ENCODE data around the gene THAP5.
A peak's percentile ranks its signal among the peaks of the same experiment; 100 is the strongest.

Gene THAP5

GRCh38 chr7:108613949-108614381 is 44.5 kb upstream of the THAP5 start:
- Histone ChIP-seq H3K36me3 (ENCODE audit: insufficient read depth, low read length) (no peaks in the 10 kb centered on the region), H2AFZ (ENCODE audit: low read depth, low read length) (no peak overlapping the region), H3K9me3 (ENCODE audit: insufficient read depth, low read length, severe bottlenecking) (no peaks in the 10 kb centered on the region), H4K20me1 (ENCODE audit: insufficient read depth, low read length) (no peaks in the 10 kb centered on the region), H3K79me2 (ENCODE audit: insufficient read depth, low read length) (no peaks in the 10 kb centered on the region), H3K27ac (ENCODE audit: low read length) (no peak overlapping the region), H3K4me1 (ENCODE audit: insufficient read depth, low read length) (no peaks in the 10 kb centered on the region), H3K4me3 (ENCODE audit: low read depth in 1 of 2, low read length in 2 of 2) (no peak overlapping the region), H3K4me2 (ENCODE audit: insufficient read depth, low read length) (no peak overlapping the region), H3K27me3 (ENCODE audit: insufficient read depth, low read length, poor library complexity) (no peaks in the 10 kb centered on the region), H3K9ac (ENCODE audit: low read depth, low read length) (no peak overlapping the region)
- ATAC-seq (ENCODE audit: insufficient read depth, low read depth) (no peak), DNase-seq (no peak)
- TF ChIP-seq EZH2 (IDR thresholded peaks at IDR 0.05; ENCODE audit: borderline replicate concordance, low read depth, low read length, severe bottlenecking) (no peak), CTCF (IDR thresholded peaks at IDR 0.05; ENCODE audit: borderline replicate concordance, extremely low read depth, low read length, poor library complexity, severe bottlenecking) (no peak)

GRCh38 chr7:108613147-108613948 is 43.8 kb upstream of the THAP5 start:
- peak; percentile 75; the same call in 2 of the 3 replicates for ATAC-seq (ENCODE audit: insufficient read depth, low read depth)
- Histone ChIP-seq H3K79me2 (ENCODE audit: insufficient read depth, low read length) (no peaks in the 10 kb centered on the region), H3K27ac (ENCODE audit: low read length) (no peak overlapping the region), H2AFZ (ENCODE audit: low read depth, low read length) (no peak overlapping the region), H3K4me2 (ENCODE audit: insufficient read depth, low read length) (no peak overlapping the region), H3K36me3 (ENCODE audit: insufficient read depth, low read length) (no peaks in the 10 kb centered on the region), H3K4me3 (ENCODE audit: low read depth in 1 of 2, low read length in 2 of 2) (no peak overlapping the region), H3K27me3 (ENCODE audit: insufficient read depth, low read length, poor library complexity) (no peaks in the 10 kb centered on the region), H4K20me1 (ENCODE audit: insufficient read depth, low read length) (no peaks in the 10 kb centered on the region), H3K9ac (ENCODE audit: low read depth, low read length) (no peak overlapping the region), H3K9me3 (ENCODE audit: insufficient read depth, low read length, severe bottlenecking) (no peaks in the 10 kb centered on the region), H3K4me1 (ENCODE audit: insufficient read depth, low read length) (no peaks in the 10 kb centered on the region)
- TF ChIP-seq CTCF (IDR thresholded peaks at IDR 0.05; ENCODE audit: borderline replicate concordance, extremely low read depth, low read length, poor library complexity, severe bottlenecking): peak; percentile 77
- no peak for TF ChIP-seq EZH2 (IDR thresholded peaks at IDR 0.05; ENCODE audit: borderline replicate concordance, low read depth, low read length, severe bottlenecking)
- no peak for DNase-seq

- H3K36me3 ChIP-seq (ENCODE audit: insufficient read depth, low read length): no peaks in the 10 kb centered on the region
- H2AFZ ChIP-seq (ENCODE audit: low read depth, low read length): no peak overlapping the region
- ATAC-seq (ENCODE audit: insufficient read depth, low read depth) (no peak), DNase-seq (no peak)
- no peak overlapping the region for H3K27ac ChIP-seq (ENCODE audit: low read length)
- no peak overlapping the region for H3K9ac ChIP-seq (ENCODE audit: low read depth, low read length)
- no peak for TF ChIP-seq EZH2 (IDR thresholded peaks at IDR 0.05; ENCODE audit: borderline replicate concordance, low read depth, low read length, severe bottlenecking)
- no peak for TF ChIP-seq CTCF (IDR thresholded peaks at IDR 0.05; ENCODE audit: borderline replicate concordance, extremely low read depth, low read length, poor library complexity, severe bottlenecking)
- no peaks in the 10 kb centered on the region for H3K79me2 ChIP-seq (ENCODE audit: insufficient read depth, low read length)
- no peaks in the 10 kb centered on the region for H3K4me1 ChIP-seq (ENCODE audit: insufficient read depth, low read length)
- H3K4me3 ChIP-seq (ENCODE audit: low read depth in 1 of 2, low read length in 2 of 2): no peak overlapping the region
- no peaks in the 10 kb centered on the region for H3K27me3 ChIP-seq (ENCODE audit: insufficient read depth, low read length, poor library complexity)
- H3K4me2 ChIP-seq (ENCODE audit: insufficient read depth, low read length): no peak overlapping the region
- no peaks in the 10 kb centered on the region for H4K20me1 ChIP-seq (ENCODE audit: insufficient read depth, low read length)
- no peaks in the 10 kb centered on the region for H3K9me3 ChIP-seq (ENCODE audit: insufficient read depth, low read length, severe bottlenecking)
Measured at GRCh38 chr7:108611268-108611667, 41.8 kb upstream of the THAP5 start.

Data from DND-41 (cell line).